GM21381 (cell line): ENCODE measurements around the gene SCD5.

Experiments
- ATAC-seq: cut with Tn5 transposase; IDR thresholded peaks from one replicate; pipeline ENCODE4 v1.9.1; 2021; ENCODE audit warnings: mild to moderate bottlenecking, moderate library complexity; ENCODE audit not compliant: unreplicated experiment

Gene SCD5

GRCh38 chr4:82694892-82695291 is 103.7 kb downstream of the SCD5 start:
- ATAC-seq, result no peak

GRCh38 chr4:82694046-82694445 is 104.5 kb downstream of the SCD5 start:
- no peak for ATAC-seq

- ATAC-seq, result no peak
These were observed 106.4 kb downstream of the SCD5 start for GRCh38 chr4:82692101-82692780.

GRCh38 chr4:82691431-82691830 is 107.2 kb downstream of the SCD5 start:
- ATAC-seq, result no peak

GRCh38 chr4:82688091-82688795 is 110.4 kb downstream of the SCD5 start:
- no peak for ATAC-seq

- ATAC-seq, result no peak
These were observed 111.1 kb downstream of the SCD5 start for GRCh38 chr4:82687531-82687930.

- no peak for ATAC-seq
These were observed 116.8 kb downstream of the SCD5 start for GRCh38 chr4:82681754-82682153.

- ATAC-seq, result no peak
These were observed 117.8 kb downstream of the SCD5 start for GRCh38 chr4:82680834-82681233.

- no peak for ATAC-seq
These were observed 119.1 kb downstream of the SCD5 start for GRCh38 chr4:82679531-82679930.

- ATAC-seq, result no peak
These were observed 120.5 kb downstream of the SCD5 start for GRCh38 chr4:82678051-82678450.

- no peak for ATAC-seq
These were observed 121.3 kb downstream of the SCD5 start for GRCh38 chr4:82677327-82677726.

- ATAC-seq, result no peak
These were observed 130.7 kb downstream of the SCD5 start for GRCh38 chr4:82667761-82668480.

GRCh38 chr4:82666970-82667665 is 131.5 kb downstream of the SCD5 start:
- ATAC-seq, result no peak

- no peak for ATAC-seq
These were observed 137.2 kb downstream of the SCD5 start for GRCh38 chr4:82661181-82661992.

GRCh38 chr4:82652062-82652461 is 146.5 kb downstream of the SCD5 start:
- ATAC-seq, result no peak

- no peak for ATAC-seq
These were observed 147.7 kb downstream of the SCD5 start for GRCh38 chr4:82650868-82651267.

- ATAC-seq, result no peak
These were observed 150.2 kb downstream of the SCD5 start for GRCh38 chr4:82648356-82648755.

- no peak for ATAC-seq
These were observed 152.5 kb downstream of the SCD5 start for GRCh38 chr4:82645936-82646565.

- no peak for ATAC-seq
These were observed 153.9 kb downstream of the SCD5 start for GRCh38 chr4:82644734-82645126.
